GM18867 (cell line): ENCODE measurements around the gene TACSTD2.
"Not testable (repeated sequence)": the region's sequence is repeated elsewhere in the genome, so short reads cannot be mapped to it uniquely, and the experiment has no call there.

Source experiments
- ATAC-seq: cut with Tn5 transposase; IDR thresholded peaks from one replicate; pipeline ENCODE4 v1.9.1; 2021; ENCODE audit warnings: mild to moderate bottlenecking, moderate library complexity; ENCODE audit not compliant: unreplicated experiment

Gene TACSTD2

DNA sequence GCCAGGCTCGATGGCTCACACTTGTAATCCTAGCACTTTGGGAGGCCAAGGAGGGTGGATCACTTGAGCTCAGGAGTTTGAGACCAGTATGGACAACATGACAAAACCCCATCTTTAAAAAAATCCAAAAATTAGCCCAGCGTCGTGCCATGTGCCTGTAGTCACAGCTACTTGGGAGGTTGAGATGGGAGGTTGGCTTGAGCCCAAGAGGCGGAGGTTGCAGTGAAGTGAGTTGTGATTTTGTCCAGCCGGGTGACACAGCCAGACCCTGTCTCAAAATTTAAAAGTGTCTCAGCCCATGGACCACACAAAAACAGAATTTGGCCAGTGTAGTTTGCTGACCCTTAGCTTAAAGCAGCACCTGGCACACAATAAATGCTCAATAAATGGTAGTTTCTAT lies 11.3 kb upstream of the TACSTD2 start:
- no peak for ATAC-seq

DNA sequence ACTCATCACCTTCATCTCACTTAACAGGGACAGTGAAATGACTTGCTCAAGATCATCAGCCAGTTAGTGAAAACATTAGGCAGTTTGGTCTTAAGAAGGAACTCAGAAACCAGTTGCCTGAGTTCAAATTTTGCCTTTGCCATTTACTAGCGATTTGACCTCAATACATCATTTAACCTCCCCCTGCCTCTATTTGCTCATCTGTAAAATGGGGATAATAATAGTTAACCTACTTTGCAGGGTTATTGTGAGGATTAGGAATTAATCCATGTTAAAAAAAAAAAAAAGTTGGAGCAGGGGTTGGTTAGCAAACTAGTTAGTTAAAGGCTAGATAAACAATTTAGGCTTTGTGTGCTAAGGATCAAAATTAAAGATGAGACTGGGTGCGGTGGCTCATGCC lies 10.6 kb upstream of the TACSTD2 start:
- no peak for ATAC-seq

DNA sequence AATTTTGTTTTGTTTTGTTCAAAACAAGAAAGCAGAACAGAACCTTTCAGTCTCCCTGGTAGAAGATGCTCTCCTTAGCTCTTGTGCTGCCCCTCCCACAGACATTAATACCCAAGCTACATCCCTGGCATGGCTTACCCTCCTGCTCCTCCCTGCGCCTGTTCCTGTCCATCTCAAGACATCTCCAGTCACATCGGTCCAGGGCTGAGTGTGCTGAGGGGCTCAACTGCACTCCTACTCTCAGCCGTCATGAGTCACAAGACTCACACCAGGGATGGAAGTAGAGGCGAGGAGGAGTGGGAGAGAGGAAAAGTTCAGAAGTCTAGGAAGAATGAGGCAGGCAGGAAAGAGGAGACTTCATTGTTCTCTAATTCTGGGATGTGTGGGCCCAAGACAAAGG lies 9.2 kb upstream of the TACSTD2 start:
- no peak for ATAC-seq

DNA sequence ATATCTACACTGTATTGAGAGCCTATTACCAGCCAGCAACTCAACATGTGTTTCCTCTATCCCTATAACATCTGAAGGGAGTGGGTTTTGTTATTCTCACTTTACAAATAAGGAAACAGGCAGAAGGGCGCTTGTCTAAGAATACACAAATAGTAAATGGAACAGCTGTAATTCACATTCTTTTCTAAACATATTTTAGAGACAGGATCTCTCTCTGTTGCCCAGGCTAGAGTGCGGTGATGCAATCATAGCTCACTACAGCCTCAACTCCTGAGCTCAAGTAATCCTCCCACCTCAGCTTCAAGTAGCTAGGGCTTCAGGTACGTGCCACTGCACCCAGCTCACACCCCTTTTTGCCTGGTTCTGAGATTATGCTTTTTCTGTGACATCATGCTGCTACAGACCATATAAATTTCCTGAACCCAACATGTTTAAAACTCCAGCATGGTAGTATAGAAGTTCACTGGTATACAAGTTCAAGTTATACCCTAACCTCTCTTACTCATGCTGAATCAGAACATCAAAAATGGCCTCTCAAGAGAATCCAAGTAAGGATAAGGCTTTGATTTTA lies 8.6 kb upstream of the TACSTD2 start:
- ATAC-seq = no peak

DNA sequence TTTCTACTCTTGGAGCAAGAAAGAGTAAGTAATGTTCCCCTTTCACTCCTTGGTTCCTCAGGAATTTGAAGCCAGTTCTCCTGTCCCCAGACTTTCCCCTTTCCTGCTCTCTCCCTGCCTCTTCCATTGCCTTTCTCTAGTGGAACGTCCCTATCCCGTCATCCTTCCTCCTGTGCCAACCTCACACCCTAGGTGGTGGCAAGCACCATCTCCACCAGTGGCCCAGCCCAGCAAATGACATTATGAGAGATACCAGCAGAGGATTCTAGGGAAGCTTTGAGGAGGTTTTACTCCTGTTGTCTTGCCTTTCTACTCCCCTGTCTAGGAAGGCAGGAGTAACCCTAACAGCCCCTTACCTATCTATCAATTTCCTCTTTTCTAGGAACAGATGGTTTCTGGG lies 8.1 kb upstream of the TACSTD2 start:
- ATAC-seq = no peak

DNA sequence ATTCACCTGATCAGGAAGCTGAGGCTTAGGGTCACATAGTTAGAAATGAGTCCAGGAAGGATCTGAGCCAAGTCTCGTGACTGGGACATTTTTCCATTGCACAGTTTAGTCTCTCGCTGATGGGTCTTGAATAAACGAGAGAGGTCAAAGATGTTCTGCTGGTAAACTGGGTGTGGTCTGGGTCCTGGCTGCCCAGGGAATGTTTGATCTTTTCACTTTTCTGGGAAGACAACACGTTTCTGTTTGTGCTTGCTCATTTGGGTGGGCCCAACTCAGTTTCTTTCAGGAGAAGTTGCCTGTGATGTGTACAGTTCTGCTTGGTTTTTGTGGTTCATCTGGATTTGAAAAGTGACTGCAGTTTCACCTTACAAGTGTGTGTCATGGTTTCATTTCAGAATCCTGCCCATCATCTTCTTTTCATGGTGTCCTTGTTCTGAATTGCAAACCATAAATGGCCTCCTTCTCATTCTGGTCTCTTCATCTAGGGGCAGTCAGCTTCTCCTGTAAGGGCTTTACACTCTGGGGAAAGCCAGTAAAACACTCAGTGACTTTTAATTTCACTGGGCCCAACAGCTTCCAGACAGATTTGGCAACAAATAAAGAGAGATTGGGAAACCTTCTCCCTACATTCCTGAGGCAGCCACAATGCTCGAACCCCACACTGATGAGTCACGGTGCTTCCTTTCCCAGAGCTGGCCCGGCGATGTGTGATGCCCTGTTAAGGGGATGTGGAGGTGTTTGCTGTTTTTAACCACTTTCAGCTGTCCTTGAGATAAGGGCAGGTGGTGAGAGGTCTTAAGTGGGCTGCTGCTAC lies 7.2 kb upstream of the TACSTD2 start:
- ATAC-seq = peak; percentile 67

DNA sequence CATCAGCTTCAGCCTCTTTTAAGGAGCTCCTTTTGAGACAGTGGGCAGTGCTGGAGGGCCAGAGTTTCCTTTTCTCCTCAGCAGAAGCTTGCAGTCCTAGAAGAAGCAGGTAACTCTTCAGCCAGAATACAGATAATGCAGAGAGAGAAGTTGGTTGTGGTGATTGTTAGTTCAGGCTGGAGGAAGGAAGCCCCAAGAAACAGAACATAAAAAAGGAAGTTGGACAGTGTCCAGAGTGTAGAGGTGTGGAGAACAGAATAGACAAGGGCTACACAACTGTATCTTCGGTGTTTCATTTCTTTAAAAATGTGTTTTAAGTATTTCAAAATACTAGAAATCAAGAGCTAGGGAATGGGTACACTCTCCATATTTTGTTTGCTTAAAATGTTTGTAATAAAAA lies 6.4 kb upstream of the TACSTD2 start:
- ATAC-seq = no peak

DNA sequence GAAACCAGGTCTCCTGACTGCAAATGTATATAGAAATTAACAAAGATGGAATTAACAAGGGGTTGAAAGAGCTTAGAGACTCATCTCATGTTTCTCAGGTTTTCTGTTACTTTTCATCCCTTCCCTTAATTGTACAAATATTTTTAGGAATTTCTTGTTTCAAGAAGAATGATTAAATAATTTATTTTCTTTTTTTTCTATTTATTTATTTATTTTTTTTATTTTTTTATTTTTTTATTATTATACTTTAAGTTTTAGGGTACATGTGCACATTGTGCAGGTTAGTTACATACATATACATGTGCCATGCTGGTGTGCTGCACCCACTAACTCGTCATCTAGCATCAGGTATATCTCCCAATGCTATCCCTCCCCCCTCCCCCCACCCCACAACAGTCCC lies 5.1 kb upstream of the TACSTD2 start:
- not testable (repeated sequence) for ATAC-seq

DNA sequence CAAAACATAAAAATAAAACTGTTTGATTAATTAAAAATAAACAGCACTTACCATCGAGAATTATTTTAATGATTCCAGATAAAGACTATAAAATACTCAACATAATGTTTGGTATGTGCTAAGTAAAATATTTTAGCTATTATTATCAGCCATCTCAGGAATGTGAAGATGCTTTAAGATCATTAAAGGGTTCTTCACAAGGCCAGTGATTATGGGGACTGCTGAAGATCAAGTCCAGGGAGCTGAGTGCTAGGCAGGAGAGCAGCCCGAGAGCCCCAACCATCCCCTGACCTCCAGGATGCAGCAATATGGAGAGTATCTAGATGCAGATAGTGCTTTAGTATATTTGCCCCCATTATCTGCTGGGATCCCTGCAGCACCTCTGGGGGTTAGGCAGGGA lies 4.6 kb upstream of the TACSTD2 start:
- ATAC-seq = no peak

DNA sequence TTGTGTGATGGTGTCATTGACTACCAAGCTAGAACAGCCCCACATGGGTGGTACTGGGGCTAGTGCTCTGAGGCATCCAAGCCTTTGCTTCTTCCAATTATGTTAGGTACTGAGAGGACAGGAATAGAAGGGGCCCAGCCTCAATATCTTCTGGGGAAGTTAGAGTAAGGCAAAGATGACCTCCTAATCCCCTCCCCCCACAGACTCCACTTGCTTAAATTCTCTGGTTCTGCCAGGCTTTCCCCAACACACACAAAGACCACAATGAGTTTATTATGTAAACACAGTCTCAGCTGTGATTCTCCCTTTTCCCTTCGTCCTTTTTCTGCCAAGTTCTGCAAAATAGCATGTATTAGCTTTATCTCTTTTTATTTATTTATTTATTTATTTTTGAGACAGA lies 3.1 kb upstream of the TACSTD2 start:
- ATAC-seq = no peak

DNA sequence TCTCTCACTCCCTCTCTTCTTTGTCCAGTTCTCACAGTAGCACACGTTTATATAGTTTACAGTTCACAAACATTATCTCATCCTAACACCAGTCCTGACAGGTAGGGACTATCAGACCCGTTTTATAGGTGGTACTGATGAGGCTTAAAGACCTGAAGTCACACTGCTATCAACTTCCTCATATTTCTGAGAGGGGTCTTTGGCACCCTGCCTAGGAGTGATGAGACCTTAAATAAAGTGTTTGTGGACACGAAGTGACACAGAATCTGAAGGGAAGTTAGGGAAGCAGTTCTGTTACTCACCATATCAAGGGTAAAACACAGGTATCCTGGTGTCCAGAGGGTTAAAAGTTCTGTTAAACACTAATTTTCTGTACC lies 590 bp upstream of the TACSTD2 start:
- ATAC-seq = no peak

DNA sequence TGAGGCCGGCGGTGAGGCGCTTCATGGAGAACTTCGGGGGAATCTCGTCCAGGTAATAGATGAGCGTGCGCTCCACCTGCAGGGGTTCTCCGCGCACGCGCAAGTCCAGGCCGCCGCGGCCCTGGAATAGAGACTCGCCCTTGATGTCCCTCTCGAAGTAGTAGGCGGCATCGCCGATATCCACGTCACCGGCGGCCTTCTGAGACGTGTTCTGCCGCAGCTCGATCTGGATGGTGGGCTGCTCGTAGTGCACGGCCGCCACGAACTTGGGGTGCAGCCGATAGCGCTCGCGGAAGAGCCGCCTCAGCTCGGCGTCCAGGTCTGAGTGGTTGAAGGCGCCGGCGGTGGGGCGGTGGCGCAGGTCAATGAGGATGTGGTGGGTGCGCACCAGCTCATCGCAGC lies 726 bp downstream of the TACSTD2 start:
- no peak for ATAC-seq

DNA sequence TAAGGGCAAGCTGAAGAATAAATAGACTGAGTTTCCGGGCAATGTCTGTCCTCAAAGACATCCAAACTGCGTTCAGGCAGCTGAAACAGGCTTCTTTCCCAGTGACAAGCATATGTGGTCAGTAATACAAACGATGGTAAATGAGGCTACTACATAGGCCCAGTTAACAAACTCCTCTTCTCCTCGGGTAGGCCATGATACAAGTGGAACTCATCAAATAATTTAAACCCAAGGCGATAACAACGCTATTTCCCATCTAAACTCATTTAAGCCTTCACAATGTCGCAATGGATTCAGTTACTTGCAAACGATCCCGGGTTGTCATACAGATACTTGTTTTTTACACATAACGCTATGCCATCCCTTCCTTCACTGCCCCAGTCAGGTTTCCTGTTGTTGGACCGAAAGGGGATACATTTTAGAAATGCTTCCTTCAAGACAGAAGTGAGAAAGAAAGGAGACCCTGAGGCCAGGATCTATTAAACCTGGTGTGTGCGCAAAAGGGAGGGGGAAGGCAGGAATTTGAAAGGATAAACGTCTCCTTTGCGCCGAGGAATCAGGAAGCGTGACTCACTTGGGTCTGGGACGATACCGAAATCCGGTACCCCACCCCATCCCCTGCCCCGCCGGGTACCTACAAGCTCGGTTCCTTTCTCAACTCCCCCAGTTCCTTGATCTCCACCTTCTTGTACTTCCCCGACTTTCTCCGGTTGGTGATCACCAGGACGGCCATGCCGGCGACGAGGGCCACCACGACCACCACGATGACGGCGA lies 1.3 kb downstream of the TACSTD2 start:
- ATAC-seq = no peak

DNA sequence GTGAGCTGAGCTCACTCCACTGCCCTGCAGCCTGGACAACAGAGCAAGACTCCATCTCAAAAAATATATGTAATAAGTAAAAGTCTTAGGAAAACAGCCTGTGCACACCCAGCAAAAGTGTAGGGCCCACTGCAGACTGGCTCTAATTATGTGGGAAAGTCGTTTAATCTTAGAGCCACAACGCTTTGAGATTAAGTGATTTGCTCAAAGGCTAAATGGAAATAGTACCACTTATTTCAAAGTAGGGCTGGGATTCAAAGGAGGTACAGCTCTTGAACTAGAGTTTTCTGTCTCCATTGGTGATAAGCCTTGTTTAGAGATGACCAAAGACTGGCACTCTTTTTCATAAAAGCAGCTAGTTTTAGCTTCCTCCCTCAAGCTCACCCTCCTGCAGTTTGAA lies 2.2 kb downstream of the TACSTD2 start:
- no peak for ATAC-seq

DNA sequence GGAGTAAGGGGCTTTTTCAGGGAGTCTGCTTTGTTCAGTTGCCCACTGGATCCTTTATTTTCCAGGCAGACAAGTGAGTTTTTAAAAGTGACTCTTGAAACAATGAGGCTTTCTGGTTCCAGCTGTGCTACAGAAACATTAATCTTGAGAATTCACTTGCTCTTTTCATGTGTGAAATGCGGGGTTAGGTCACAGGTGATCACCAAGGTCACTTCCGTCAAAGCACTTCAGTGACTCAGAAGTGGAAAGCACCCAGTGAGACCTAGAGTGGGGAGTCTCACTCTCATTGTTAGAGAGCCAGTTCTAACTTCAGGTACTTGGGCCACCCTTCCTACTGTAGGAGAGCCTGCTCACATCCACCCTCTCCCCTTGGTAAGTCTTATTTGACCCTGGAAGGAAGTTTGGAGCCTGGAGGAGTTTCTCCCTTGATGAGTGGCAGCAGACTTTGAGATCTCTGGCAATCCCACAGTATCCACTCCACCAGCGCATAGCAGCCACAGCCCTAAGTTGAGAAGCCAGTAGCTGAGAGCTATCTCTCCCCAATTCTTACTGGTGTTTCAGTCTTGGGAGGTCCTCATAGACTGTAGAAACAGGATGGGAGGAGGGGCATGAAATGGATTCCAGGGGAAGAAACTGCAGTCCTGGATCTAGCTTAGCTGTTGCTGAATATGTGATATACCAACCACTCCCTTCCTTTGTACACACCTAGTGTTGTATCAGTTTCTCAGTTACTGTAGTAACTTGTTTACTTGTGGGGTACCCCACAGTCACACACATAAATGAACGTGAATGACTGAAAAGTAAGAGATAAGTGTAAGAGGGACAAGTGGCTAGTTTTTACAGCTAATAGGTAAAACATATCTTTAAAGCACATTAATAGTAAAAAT lies 3.1 kb downstream of the TACSTD2 start:
- ATAC-seq = peak; percentile 97

DNA sequence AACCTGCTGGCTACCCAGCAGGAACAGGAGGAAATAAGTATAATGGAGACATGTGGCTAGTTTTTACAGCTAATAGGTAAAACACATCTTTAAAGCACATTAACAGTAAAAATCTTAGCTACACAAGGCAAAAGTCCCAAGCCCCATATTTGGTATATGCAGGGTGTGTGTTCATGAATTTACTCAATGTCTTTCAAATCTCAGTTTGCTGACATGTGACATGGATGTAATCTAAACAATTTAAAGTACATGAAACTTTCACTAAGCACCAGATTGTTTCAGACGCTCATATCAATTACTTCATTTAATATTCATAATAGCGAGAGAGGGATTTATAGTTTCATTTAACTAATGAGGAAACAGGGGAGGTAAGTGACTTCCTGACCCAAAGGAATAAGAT lies 3.9 kb downstream of the TACSTD2 start:
- ATAC-seq = no peak

DNA sequence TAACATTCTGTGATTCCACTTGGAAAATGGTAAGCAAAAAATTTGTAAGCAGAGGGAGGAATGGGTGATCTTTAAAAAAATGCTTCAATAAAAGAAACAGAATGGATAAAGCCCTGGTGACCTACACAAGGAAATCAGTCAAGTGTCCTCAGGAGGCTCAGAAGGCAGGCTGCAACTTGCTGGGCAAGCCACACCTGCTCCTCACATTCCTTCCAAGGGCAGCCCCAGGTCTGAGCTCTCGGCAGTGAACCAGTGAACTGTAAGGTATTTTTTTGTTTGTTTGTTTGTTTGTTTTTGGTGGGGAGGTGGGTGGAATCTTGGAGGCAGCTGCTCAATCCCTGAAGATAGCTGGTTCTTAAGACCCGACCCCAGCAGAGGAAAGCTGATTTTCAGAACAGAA lies 4.4 kb downstream of the TACSTD2 start:
- no peak for ATAC-seq

DNA sequence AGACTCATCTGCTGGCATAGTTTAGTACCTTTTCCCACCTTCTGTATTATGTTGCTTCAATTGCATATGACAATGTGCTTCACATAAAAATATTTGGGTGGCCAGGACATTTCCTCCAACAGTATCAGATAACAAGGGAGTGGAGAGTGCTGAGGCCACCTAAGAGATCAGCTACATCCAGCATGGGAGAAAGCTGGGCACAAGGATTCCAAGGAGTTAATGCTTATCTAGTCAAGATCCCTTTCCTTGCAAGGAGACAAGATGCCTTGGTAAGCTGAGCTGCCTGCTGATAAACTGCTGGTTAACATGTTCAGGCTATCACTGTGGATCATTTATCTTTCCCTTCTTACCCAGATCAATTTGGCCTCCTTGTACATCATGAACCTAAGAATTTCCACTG lies 5.4 kb downstream of the TACSTD2 start:
- no peak for ATAC-seq

DNA sequence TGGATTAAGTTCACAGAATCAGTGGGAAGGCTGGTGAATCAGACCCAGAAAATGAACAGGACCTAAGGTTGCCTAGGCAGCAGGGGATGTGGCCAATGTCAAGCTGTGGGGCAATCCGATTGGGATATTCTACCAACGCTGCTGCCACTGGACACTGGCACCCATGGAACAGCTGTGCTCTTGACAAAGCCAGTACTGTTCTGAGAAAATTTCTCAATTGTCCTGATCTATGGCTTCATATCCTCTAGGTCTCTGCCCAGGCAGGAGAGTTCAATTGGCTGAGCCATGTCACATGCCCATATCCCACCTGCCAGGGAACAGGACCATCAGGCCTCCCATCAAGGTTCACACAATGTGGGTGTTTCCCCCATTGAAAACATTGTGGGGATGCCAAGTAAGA lies 6.2 kb downstream of the TACSTD2 start:
- ATAC-seq = no peak

DNA sequence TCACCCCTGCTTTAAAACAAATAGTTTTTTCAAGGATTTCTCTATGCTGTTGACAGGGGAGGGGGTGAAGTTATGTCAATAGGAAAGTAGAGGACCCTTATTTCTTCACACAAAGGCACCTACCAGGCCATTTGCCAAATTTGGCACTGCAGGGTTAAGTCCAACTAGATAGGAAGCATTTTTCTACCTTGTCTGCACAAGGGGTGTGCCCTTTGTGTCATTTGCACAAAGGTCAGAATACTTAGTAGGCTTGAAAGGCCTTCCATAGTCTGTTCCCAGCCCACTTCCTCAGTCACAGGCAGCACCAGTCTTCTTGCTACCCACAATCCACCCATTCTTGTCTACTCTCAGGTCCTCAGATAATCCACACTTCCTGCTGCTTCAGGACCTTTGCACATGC lies 7.0 kb downstream of the TACSTD2 start:
- no peak for ATAC-seq

DNA sequence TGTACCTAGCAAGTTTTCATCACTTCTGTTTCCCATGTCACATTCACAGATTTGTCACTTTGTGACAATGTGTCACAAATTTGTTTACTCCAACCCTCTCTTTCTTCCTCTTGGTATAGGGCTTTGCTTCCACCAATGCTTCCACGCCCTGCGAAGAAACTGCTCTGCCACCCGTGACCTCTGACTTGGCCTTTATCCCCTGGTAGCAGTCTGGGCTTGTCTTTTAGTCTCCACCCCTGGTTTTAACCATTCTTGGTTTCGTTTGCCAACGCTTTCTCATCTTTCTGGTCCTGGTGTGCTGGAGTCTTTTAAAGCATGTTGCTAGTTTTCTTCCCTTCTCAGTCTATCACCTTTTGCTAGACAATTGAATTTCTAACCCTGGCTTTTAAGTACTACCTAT lies 8.1 kb downstream of the TACSTD2 start:
- no peak for ATAC-seq
